ENCODE data around the gene PAGE4. TPM values are rescaled to one million over a fixed set of nuclear protein-coding genes. Genes with fewer than 3 reads are reported as not detected.

The PAGE4 gene
- total and polyA plus RNA-seq, 2 of the 13 experiments (the other 11 are each of a cell fraction or from before 2014, with no cell fraction given) = 1.1 TPM; not detected in 1

DNA sequence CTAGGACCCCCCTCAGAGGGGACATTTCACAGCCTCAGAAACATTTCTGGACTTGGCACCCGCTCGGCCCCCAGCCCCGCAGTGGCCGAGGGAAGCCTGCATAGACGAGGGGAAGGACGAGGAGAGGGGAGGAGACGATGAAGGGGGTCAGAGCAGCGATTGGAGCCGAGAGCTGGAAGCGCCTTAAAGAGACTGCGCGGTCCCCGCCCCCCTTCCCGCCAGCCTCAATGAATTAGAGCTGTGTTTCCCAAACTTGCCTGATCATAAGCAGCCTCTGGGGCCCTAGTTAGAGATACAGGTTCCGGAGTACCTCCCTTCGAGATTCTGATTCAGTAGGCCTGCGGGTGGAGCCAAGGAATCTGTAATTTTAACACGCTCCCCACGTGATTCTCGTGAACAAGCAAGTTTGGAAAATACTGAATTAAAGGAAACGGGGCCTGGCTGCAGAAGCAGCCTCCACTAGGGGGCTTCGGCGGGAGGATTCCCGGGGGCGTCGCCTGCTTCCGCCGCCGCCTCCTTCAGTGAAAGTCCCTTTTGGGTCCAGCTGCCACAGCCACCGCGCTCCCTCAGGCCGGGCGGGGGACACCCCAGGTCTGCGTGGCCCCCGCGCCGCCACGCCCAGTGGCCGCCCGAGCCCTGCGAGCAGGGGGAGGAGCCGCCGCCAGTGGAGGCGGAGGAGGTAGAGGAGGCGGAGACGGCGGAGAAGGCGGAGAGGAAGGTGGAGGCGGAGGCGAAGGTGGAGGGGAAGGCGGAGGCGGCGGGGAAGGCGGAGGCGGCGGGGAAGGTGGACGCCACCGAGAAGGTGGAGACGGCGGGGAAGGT lies 49.9 kb downstream of the PAGE4 start, which contains the start of gene USP27X (continued):
- TF ChIP-seq, protein P1, sequence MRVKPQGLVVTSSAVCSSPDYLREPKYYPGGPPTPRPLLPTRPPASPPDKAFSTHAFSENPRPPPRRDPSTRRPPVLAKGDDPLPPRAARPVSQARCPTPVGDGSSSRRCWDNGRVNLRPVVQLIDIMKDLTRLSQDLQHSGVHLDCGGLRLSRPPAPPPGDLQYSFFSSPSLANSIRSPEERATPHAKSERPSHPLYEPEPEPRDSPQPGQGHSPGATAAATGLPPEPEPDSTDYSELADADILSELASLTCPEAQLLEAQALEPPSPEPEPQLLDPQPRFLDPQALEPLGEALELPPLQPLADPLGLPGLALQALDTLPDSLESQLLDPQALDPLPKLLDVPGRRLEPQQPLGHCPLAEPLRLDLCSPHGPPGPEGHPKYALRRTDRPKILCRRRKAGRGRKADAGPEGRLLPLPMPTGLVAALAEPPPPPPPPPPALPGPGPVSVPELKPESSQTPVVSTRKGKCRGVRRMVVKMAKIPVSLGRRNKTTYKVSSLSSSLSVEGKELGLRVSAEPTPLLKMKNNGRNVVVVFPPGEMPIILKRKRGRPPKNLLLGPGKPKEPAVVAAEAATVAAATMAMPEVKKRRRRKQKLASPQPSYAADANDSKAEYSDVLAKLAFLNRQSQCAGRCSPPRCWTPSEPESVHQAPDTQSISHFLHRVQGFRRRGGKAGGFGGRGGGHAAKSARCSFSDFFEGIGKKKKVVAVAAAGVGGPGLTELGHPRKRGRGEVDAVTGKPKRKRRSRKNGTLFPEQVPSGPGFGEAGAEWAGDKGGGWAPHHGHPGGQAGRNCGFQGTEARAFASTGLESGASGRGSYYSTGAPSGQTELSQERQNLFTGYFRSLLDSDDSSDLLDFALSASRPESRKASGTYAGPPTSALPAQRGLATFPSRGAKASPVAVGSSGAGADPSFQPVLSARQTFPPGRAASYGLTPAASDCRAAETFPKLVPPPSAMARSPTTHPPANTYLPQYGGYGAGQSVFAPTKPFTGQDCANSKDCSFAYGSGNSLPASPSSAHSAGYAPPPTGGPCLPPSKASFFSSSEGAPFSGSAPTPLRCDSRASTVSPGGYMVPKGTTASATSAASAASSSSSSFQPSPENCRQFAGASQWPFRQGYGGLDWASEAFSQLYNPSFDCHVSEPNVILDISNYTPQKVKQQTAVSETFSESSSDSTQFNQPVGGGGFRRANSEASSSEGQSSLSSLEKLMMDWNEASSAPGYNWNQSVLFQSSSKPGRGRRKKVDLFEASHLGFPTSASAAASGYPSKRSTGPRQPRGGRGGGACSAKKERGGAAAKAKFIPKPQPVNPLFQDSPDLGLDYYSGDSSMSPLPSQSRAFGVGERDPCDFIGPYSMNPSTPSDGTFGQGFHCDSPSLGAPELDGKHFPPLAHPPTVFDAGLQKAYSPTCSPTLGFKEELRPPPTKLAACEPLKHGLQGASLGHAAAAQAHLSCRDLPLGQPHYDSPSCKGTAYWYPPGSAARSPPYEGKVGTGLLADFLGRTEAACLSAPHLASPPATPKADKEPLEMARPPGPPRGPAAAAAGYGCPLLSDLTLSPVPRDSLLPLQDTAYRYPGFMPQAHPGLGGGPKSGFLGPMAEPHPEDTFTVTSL (CRISPR knock-in tag; IDR thresholded peaks at IDR 0.05; ENCODE audit: borderline replicate concordance) = 0 out of 2 replicates have a peak, but pooled peaks have one; percentile 13
- 0 out of 2 replicates have a peak, but pooled peaks have one; percentile 36 for TF ChIP-seq GTF3A (CRISPR knock-in tag; conservative IDR thresholded peaks at IDR 0.05)
- no peak for TF ChIP-seq FOSL2 (CRISPR knock-in tag; IDR thresholded peaks at IDR 0.05)
- TF ChIP-seq ZNF891 (CRISPR knock-in tag; IDR thresholded peaks at IDR 0.05) = no peak
- peak; percentile 76; the same call in 1 of the 2 replicates for TF ChIP-seq CCDC6 (CRISPR knock-in tag; IDR thresholded peaks at IDR 0.05)
- TF ChIP-seq SP1 (IDR thresholded peaks at IDR 0.05) = no peak
- TF ChIP-seq SP1 (CRISPR knock-in tag; IDR thresholded peaks at IDR 0.05) = 0 out of 2 replicates have a peak, but pooled peaks have one; percentile 37
- no peak for TF ChIP-seq LCORL (IDR thresholded peaks at IDR 0.05)
- peak; percentile 54; the same call in 1 of the 2 replicates for TF ChIP-seq LCORL (CRISPR knock-in tag; IDR thresholded peaks at IDR 0.05)
- no peak for TF ChIP-seq CENPX (CRISPR knock-in tag; IDR thresholded peaks at IDR 0.05)
- peak; percentile 46; the same call in 1 of the 2 replicates for TF ChIP-seq ZNF609 (CRISPR knock-in tag; IDR thresholded peaks at IDR 0.05; ENCODE audit: borderline replicate concordance)
- TF ChIP-seq ZFP62 (CRISPR knock-in tag; IDR thresholded peaks at IDR 0.05) = no peak
- TF ChIP-seq, protein P2, sequence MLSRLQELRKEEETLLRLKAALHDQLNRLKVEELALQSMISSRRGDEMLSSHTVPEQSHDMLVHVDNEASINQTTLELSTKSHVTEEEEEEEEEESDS (CRISPR knock-in tag; IDR thresholded peaks at IDR 0.05; ENCODE audit: borderline replicate concordance) = no peak
- no peak for TF ChIP-seq SNRNP70 (IDR thresholded peaks at IDR 0.05; ENCODE audit: low read depth, low read length)
- peak; percentile 56; the same call in 1 of the 2 replicates for TF ChIP-seq ETV5 (CRISPR knock-in tag; IDR thresholded peaks at IDR 0.05; ENCODE audit: borderline replicate concordance)
- no peak for TF ChIP-seq ZBTB44 (CRISPR knock-in tag; IDR thresholded peaks at IDR 0.05)
- no peak for TF ChIP-seq HOXA7 (CRISPR knock-in tag; IDR thresholded peaks at IDR 0.05)
